Mesendoderm (in vitro differentiated cells): ENCODE measurements around the gene STK33.

Source experiments
- DNase-seq: peaks from one replicate; pipeline ENCODE4 v3.0.0; 2013
- H2AK5ac ChIP-seq: 2 replicates; pipeline ENCODE4 v1.6.1; 2013; ENCODE audit warnings: low read length, inconsistent platforms
- H2BK120ac ChIP-seq: 2 replicates; pipeline ENCODE4 v1.6.1; 2013; ENCODE audit warnings: low read depth, mild to moderate bottlenecking, low read length, moderate library complexity, mixed read lengths
- H2BK15ac ChIP-seq: replicated peaks from 2 replicates; pipeline ENCODE4 v1.6.1; 2013; ENCODE audit warnings: low read depth, mild to moderate bottlenecking, moderate library complexity
- H2BK5ac ChIP-seq: 2 replicates; pipeline ENCODE4 v1.6.1; 2013; ENCODE audit warnings: low read length, inconsistent platforms
- H3K18ac ChIP-seq: 2 replicates; pipeline ENCODE4 v1.6.1; 2013; ENCODE audit warnings: mild to moderate bottlenecking, low read length, mixed read lengths
- H3K23ac ChIP-seq: one replicate; pipeline ENCODE4 v1.6.1; 2013; ENCODE audit warnings: low read length
- H3K27ac ChIP-seq: 2 replicates; pipeline ENCODE4 v1.5.1; 2013; ENCODE audit warnings: low read depth, mild to moderate bottlenecking, inconsistent platforms, low read length, moderate library complexity
- H3K27me3 ChIP-seq: 2 replicates; pipeline ENCODE4 v1.6.1; 2013; ENCODE audit warnings: low read length, control low read depth, mild to moderate bottlenecking, inconsistent platforms; ENCODE audit not compliant: insufficient read depth, poor library complexity
- H3K36me3 ChIP-seq: 2 replicates; pipeline ENCODE4 v1.6.1; 2013; ENCODE audit warnings: low read length, inconsistent platforms; ENCODE audit not compliant: control insufficient read depth, insufficient read depth
- H3K4ac ChIP-seq: one replicate; pipeline ENCODE4 v1.6.1; 2013; ENCODE audit warnings: low read depth, mild to moderate bottlenecking, low read length, moderate library complexity
- H3K4me1 ChIP-seq: 2 replicates; pipeline ENCODE4 v1.6.1; 2013; ENCODE audit warnings: low read depth, low read length, inconsistent platforms; ENCODE audit not compliant: control insufficient read depth
- H3K4me2 ChIP-seq: 2 replicates; pipeline ENCODE4 v1.6.1; 2013; ENCODE audit warnings: low read length
- H3K4me3 ChIP-seq: 2 replicates; pipeline ENCODE4 v1.5.1; 2013; ENCODE audit warnings: mild to moderate bottlenecking, low read length
- H3K56ac ChIP-seq: one replicate; pipeline ENCODE4 v1.6.1; 2013; ENCODE audit warnings: low read length
- H3K79me1 ChIP-seq: 2 replicates; pipeline ENCODE4 v1.6.1; 2013; ENCODE audit warnings: low read length, inconsistent platforms
- H3K79me2 ChIP-seq: 2 replicates; pipeline ENCODE4 v1.6.1; 2013; ENCODE audit warnings: mild to moderate bottlenecking, low read length; ENCODE audit not compliant: control insufficient read depth, insufficient read depth
- H3K9ac ChIP-seq: 2 replicates; pipeline ENCODE4 v1.6.1; 2013; ENCODE audit warnings: low read length, inconsistent platforms
- H4K5ac ChIP-seq: one replicate; pipeline ENCODE4 v1.6.1; 2013; ENCODE audit warnings: low read length
- H4K8ac ChIP-seq: one replicate; pipeline ENCODE4 v1.6.1; 2013; ENCODE audit warnings: low read depth, mild to moderate bottlenecking, control low read depth, low read length, moderate library complexity
- WGBS: extraction: QIAGEN DNeasy Blood & Tissue Kit; methylation state at CpG from one replicate; pipeline ENCODE4 v1.1.7; 2013; ENCODE audit warnings: low lambda C conversion rate, missing lambda C conversion rate; ENCODE audit not compliant: insufficient coverage; ENCODE audit errors: extremely low coverage; 5-methylcytosine and 5-hydroxymethylcytosine counted together

Gene STK33

GRCh38 chr11:8574798-8575197 is 19.2 kb downstream of the STK33 start:
- no peak overlapping the region for H4K5ac ChIP-seq
- no peak overlapping the region for H4K8ac ChIP-seq
- no peak overlapping the region for H3K27ac ChIP-seq
- WGBS, result no CpG with 5 or more reads among the region's 1 CpG
- H3K36me3 ChIP-seq, result no peaks in the 10 kb centered on the region
- no peak overlapping the region for H3K9ac ChIP-seq
- H3K18ac ChIP-seq, result no peak overlapping the region
- H3K56ac ChIP-seq, result no peak overlapping the region
- no peak overlapping the region for H3K23ac ChIP-seq
- no peak overlapping the region for H3K4me2 ChIP-seq
- no peaks in the 10 kb centered on the region for H3K79me1 ChIP-seq
- no peak for DNase-seq
- H3K4me1 ChIP-seq, result no peaks in the 10 kb centered on the region
- H2BK120ac ChIP-seq, result no peak overlapping the region
- H3K4ac ChIP-seq, result no peak overlapping the region
- no peaks in the 10 kb centered on the region for H3K79me2 ChIP-seq
- H2BK5ac ChIP-seq, result no peak overlapping the region
- no peaks in the 10 kb centered on the region for H3K27me3 ChIP-seq
- H3K4me3 ChIP-seq, result no peak overlapping the region
- H2BK15ac ChIP-seq, result no peak overlapping the region
- no peak overlapping the region for H2AK5ac ChIP-seq

GRCh38 chr11:8573777-8574176 is 20.3 kb downstream of the STK33 start:
- Histone ChIP-seq H4K8ac (no peak overlapping the region), H2BK120ac (no peak overlapping the region), H3K27me3 (no peaks in the 10 kb centered on the region), H3K27ac (no peak overlapping the region), H2BK5ac (no peak overlapping the region), H2BK15ac (no peak overlapping the region), H2AK5ac (no peak overlapping the region), H3K79me2 (no peaks in the 10 kb centered on the region), H3K4ac (no peak overlapping the region), H3K9ac (no peak overlapping the region), H3K18ac (no peak overlapping the region), H3K79me1 (no peaks in the 10 kb centered on the region), H3K36me3 (no peaks in the 10 kb centered on the region), H3K4me1 (no peaks in the 10 kb centered on the region), H3K23ac (no peak overlapping the region), H3K4me3 (no peak overlapping the region), H3K56ac (no peak overlapping the region), H4K5ac (no peak overlapping the region), H3K4me2 (no peak overlapping the region)
- no peak for DNase-seq
- no CpG with 5 or more reads among the region's 1 CpG for WGBS

GRCh38 chr11:8567602-8568198 is 26.3 kb downstream of the STK33 start:
- Histone ChIP-seq H3K18ac (no peak overlapping the region), H2AK5ac (no peak overlapping the region), H3K27ac (no peak overlapping the region), H3K4me3 (no peak overlapping the region), H4K8ac (no peak overlapping the region), H3K4me2 (no peak overlapping the region), H3K9ac (no peak overlapping the region), H3K56ac (no peak overlapping the region), H3K79me1 (no peaks in the 10 kb centered on the region), H3K27me3 (no peaks in the 10 kb centered on the region), H3K23ac (no peak overlapping the region), H3K4me1 (no peaks in the 10 kb centered on the region), H3K36me3 (no peaks in the 10 kb centered on the region), H2BK5ac (no peak overlapping the region), H4K5ac (no peak overlapping the region), H2BK120ac (no peak overlapping the region), H3K4ac (no peak overlapping the region), H3K79me2 (no peaks in the 10 kb centered on the region), H2BK15ac (no peak overlapping the region)
- no peak for DNase-seq
- no CpG with 5 or more reads among the region's 2 CpGs for WGBS

- Histone ChIP-seq H3K27me3 (no peaks in the 10 kb centered on the region), H3K36me3 (no peaks in the 10 kb centered on the region), H2BK15ac (no peak overlapping the region), H3K4ac (no peak overlapping the region), H2BK120ac (no peak overlapping the region), H4K8ac (no peak overlapping the region), H4K5ac (no peak overlapping the region), H2AK5ac (no peak overlapping the region), H2BK5ac (no peak overlapping the region), H3K23ac (no peak overlapping the region), H3K18ac (no peak overlapping the region), H3K56ac (no peak overlapping the region), H3K79me2 (no peaks in the 10 kb centered on the region), H3K4me1 (no peaks in the 10 kb centered on the region), H3K9ac (no peak overlapping the region), H3K27ac (no peak overlapping the region), H3K79me1 (no peaks in the 10 kb centered on the region), H3K4me2 (no peak overlapping the region), H3K4me3 (no peak overlapping the region)
- peak; percentile 48 for DNase-seq
- WGBS, result no CpG with 5 or more reads among the region's 5 CpGs
These were observed 27.3 kb downstream of the STK33 start for GRCh38 chr11:8566613-8567210.

GRCh38 chr11:8564526-8564925 is 29.5 kb downstream of the STK33 start:
- no CpG with 5 or more reads among the region's 2 CpGs for WGBS
- no peak overlapping the region for H3K4me3 ChIP-seq
- H3K27me3 ChIP-seq, result no peaks in the 10 kb centered on the region
- no peaks in the 10 kb centered on the region for H3K4me1 ChIP-seq
- no peak overlapping the region for H4K5ac ChIP-seq
- H3K4ac ChIP-seq, result no peak overlapping the region
- H2BK120ac ChIP-seq, result no peak overlapping the region
- no peak overlapping the region for H3K18ac ChIP-seq
- no peaks in the 10 kb centered on the region for H3K79me1 ChIP-seq
- H3K23ac ChIP-seq, result no peak overlapping the region
- H2AK5ac ChIP-seq, result no peak overlapping the region
- H4K8ac ChIP-seq, result no peak overlapping the region
- H3K4me2 ChIP-seq, result no peak overlapping the region
- no peak overlapping the region for H2BK15ac ChIP-seq
- H3K36me3 ChIP-seq, result no peaks in the 10 kb centered on the region
- no peak overlapping the region for H3K9ac ChIP-seq
- H3K79me2 ChIP-seq, result no peaks in the 10 kb centered on the region
- peak; percentile 11 for DNase-seq
- H3K56ac ChIP-seq, result no peak overlapping the region
- H2BK5ac ChIP-seq, result no peak overlapping the region
- H3K27ac ChIP-seq, result no peak overlapping the region

GRCh38 chr11:8561461-8561860 is 32.6 kb downstream of the STK33 start:
- no peak overlapping the region for H3K4me3 ChIP-seq
- H3K36me3 ChIP-seq, result no peaks in the 10 kb centered on the region
- no peaks in the 10 kb centered on the region for H3K27me3 ChIP-seq
- no peak overlapping the region for H3K4me2 ChIP-seq
- no peak overlapping the region for H3K4ac ChIP-seq
- no peak overlapping the region for H4K5ac ChIP-seq
- no peaks in the 10 kb centered on the region for H3K79me2 ChIP-seq
- H3K27ac ChIP-seq, result no peak overlapping the region
- H2AK5ac ChIP-seq, result no peak overlapping the region
- H2BK15ac ChIP-seq, result no peak overlapping the region
- no peak overlapping the region for H2BK120ac ChIP-seq
- no peaks in the 10 kb centered on the region for H3K79me1 ChIP-seq
- H4K8ac ChIP-seq, result no peak overlapping the region
- no peak overlapping the region for H3K9ac ChIP-seq
- no peak overlapping the region for H2BK5ac ChIP-seq
- H3K18ac ChIP-seq, result no peak overlapping the region
- no peak overlapping the region for H3K23ac ChIP-seq
- no peaks in the 10 kb centered on the region for H3K4me1 ChIP-seq
- no CpG with 5 or more reads among the region's 3 CpGs for WGBS
- DNase-seq, result no peak
- H3K56ac ChIP-seq, result no peak overlapping the region
